NCI-H1930 (cell line): Measurements from ENCODE around the gene GDPD4.

Source experiments
- DNase-seq, 2 experiments: peaks; one replicate each; lab custom pipeline; 2025; lab: John Stamatoyannopoulos, UW

GDPD4 gene

DNA sequence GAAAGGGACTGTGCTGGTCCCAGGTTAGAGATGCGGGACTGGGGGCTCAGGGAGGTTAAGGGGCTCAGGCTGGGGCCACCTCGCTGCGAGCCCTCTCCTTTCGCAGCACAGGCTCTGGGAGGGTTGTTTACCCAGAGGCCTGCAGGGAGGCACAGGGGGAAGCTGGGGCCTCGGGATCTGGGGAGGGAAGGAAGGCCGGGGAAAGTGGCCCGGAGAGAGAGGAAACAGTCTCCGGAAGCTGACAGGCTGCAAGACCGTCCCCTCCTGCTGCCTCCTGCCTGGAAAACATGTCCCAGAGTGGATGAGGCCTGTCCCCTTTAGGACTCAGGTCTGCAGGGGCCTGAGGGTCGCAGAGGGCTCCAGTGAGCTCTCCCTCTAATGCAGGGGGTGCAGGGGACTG is 128.0 kb downstream of the GDPD4 start:
- no peak for DNase-seq

- DNase-seq, result no peak
These were observed 128.9 kb downstream of the GDPD4 start for GRCh38 chr11:77172666-77172982.

DNA sequence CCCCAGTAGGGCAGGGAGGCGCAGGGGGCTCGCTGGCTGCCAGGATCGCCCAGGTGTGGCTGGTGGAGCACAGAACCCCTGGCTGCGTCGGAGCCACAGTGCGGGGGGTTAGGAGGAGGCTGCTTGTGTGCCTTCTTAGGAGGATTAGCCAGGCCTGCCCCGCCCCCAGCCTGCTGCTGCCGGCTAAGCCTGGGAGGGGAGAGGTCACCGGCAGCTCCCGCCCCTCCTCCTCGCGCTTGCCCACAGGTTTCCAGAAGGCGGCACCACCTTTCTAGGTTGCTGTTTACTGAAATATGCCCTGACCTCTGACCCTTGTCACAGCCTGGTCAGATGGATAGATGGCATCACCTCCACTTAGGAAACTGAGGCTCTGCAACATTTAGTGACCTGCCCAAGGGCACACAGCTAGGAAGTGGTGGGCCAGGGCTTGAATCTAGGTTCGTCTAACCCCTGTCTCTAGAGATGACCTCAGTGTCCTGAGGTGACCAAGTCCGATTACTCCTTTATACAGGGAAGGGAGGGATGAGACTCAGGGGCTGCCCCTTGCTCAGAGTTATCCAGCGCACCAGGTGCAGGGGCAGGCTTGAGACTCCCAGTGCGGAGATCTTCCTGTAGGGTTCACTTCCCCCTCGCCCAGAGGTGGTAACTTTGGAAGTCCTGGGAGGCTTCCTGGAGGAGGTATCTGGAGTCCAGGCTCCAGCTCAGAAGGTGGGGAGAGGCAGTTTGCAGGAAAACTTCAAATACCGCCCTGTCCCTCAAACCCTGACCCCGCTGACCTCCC is 129.4 kb downstream of the GDPD4 start:
- no peak for DNase-seq

DNA sequence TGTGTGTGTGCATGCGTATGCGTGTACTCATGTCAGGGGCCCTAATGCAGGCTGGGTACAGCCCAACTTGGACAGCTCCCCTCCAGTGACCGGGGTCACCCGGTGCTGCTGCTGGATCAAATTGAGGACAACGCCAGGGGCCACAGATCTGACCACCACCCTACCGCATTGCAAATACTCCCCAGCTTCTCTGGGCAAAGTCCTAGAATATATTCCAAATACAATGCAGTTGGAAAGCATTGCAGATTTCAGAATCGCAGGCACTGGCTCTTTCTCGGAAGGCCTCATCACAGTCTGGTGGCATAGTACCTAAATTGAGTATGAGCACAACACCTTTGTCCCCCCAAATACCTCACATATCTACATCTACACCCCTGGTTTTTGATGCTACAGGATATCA is 130.2 kb downstream of the GDPD4 start:
- no peak for DNase-seq

DNA sequence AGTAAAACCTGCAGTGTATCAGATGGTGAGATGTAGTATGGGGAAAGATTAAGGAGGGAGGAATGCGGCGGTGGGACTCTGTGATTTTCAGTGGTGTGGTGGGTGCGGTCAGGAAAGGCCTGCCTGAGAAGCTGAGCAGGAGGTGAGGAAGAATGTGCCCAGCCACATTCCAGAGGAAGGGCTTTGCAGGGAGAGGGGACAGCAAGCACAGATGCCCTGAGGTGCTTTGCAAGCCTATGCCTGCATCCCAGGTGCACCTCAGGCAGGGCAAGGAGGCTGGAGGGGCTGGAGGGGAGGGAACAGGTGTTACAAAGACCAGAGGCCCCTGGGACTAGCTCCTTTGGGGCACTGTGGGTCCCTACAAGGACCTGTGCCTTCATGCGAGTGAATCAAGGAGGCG is 131.4 kb downstream of the GDPD4 start:
- no peak for DNase-seq

- no peak for DNase-seq
These were observed 133.7 kb downstream of the GDPD4 start for GRCh38 chr11:77167791-77168190.

GRCh38 chr11:77167111-77167626 is 134.3 kb downstream of the GDPD4 start:
- DNase-seq, result no peak
